Gastroesophageal sphincter (tissue), 4 donors: ENCODE results near the gene CCND1. TPM values are rescaled to one million over a fixed set of nuclear protein-coding genes. Genes with fewer than 3 reads are reported as not detected.

Source experiments
- ATAC-seq: fragments of 150-250 bp; one replicate; pipeline ENCODE4 v1.9.1; 2016; ENCODE audit warnings: mild to moderate bottlenecking, moderate library complexity
- H3K27ac ChIP-seq, 4 donors: fragments of 200-600 bp; sonication (generic) in 3 of 4; 1 replicate in 3 of 4; 2 replicates in 1 of 4; pipeline ENCODE4 v1.5.1; 2016 to 2019
- H3K27me3 ChIP-seq: fragments of 200-600 bp; sonication (generic); one replicate; pipeline ENCODE4 v1.5.1; 2019
- H3K36me3 ChIP-seq, 2 donors: fragments of 200-600 bp; sonication (generic); one replicate each; pipeline ENCODE4 v1.5.1; 2019; ENCODE audit warnings: control low read depth in 1 of 2
- H3K4me1 ChIP-seq, 3 donors: fragments of 200-600 bp; sonication (generic); 1 replicate in 2 of 3; 2 replicates in 1 of 3; pipeline ENCODE4 v1.5.1; 2016 to 2019; ENCODE audit warnings: control low read depth in 2 of 3
- H3K4me3 ChIP-seq, 2 donors: fragments of 200-600 bp; sonication (generic); one replicate each; pipeline ENCODE4 v1.5.1; 2019; ENCODE audit warnings: mild to moderate bottlenecking in 1 of 2, moderate library complexity in 1 of 2
- H3K9me3 ChIP-seq, 3 donors: fragments of 200-600 bp; sonication (generic); one replicate each; pipeline ENCODE4 v1.5.1; 2017 to 2019; ENCODE audit warnings: control low read depth in 2 of 3
- EP300 ChIP-seq: sonication (generic); formaldehyde crosslinking; IDR thresholded peaks from one replicate; pipeline ENCODE4 v1.6.1; 2017; ENCODE audit warnings: antibody characterized with exemption, mild to moderate bottlenecking
- POLR2A ChIP-seq, 2 donors: fragments of 450-650 bp; IDR thresholded peaks; one replicate each; pipeline ENCODE4 v1.6.1; 2017; ENCODE audit warnings: antibody characterized with exemption in 2 of 2, mild to moderate bottlenecking in 2 of 2, moderate library complexity in 1 of 2
- POLR2AphosphoS5 ChIP-seq: sonication (generic); formaldehyde crosslinking; IDR thresholded peaks from one replicate; pipeline ENCODE4 v1.6.1; 2017; ENCODE audit warnings: antibody characterized with exemption
- WGBS, 2 donors: methylation state at CpG; one replicate each; pipeline ENCODE4 v1.1.5; 2018; ENCODE audit warnings: low coverage in 1 of 2; 5-methylcytosine and 5-hydroxymethylcytosine counted together
- total RNA-seq, 4 donors: library from RNA; depleted of rRNA; stranded (reverse); fragments of >200 nt; gene quantifications; one replicate each; pipeline ENCODE4 v1.1.0, GENCODE V29; 2016
- TF ChIP-seq, protein P1 (sequence below), 4 experiments: fragments of 200-600 bp in 2 of 4; fragments of 450-650 bp in 2 of 4; sonication (generic) in 1 of 4; IDR thresholded peaks; one replicate each; pipeline ENCODE4 v1.5.1; 2017 to 2019; ENCODE audit warnings: antibody characterized with exemption in 4 of 4, mild to moderate bottlenecking in 2 of 4, moderate library complexity in 2 of 4

Gene CCND1
- total RNA-seq, 4 donors from 2014 or later = 24.1 to 110 (median 51.9) TPM

DNA sequence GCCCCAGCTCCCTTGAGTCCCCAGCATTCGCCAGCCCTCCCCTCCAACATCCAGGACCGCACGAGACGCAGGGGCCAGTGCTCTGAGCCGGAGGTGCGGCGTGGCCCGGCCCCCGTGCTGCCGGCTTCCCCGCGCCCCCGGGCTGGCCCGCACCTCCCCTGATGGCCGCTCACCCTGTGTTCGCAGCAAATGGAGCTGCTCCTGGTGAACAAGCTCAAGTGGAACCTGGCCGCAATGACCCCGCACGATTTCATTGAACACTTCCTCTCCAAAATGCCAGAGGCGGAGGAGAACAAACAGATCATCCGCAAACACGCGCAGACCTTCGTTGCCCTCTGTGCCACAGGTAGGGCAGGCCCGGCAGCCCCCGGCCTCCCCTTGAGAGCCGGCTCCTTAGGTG is 2.7 kb downstream of the CCND1 start:
- Histone ChIP-seq H3K4me1 (peaks cover 0 to 74% (median 34%) of the 10 kb centered on the region in 3 donors), H3K27ac (peak overlapping the region in 3 of 4 donors; percentile 89 to 96 (median 93)), H3K9me3 (no peaks in the 10 kb centered on the region), H3K4me3 (peak overlapping the region in 1 of 2 donors; percentile 63), H3K36me3 (peaks cover 0 to 22% of the 10 kb centered on the region in 2 donors), H3K27me3 (peaks cover 40% of the 10 kb centered on the region)
- WGBS, 2 donors = no CpG with 5 or more reads among the region's 27 CpGs
- no peak for ATAC-seq
- no peak for TF ChIP-seq POLR2AphosphoS5
- TF ChIP-seq, protein P1, sequence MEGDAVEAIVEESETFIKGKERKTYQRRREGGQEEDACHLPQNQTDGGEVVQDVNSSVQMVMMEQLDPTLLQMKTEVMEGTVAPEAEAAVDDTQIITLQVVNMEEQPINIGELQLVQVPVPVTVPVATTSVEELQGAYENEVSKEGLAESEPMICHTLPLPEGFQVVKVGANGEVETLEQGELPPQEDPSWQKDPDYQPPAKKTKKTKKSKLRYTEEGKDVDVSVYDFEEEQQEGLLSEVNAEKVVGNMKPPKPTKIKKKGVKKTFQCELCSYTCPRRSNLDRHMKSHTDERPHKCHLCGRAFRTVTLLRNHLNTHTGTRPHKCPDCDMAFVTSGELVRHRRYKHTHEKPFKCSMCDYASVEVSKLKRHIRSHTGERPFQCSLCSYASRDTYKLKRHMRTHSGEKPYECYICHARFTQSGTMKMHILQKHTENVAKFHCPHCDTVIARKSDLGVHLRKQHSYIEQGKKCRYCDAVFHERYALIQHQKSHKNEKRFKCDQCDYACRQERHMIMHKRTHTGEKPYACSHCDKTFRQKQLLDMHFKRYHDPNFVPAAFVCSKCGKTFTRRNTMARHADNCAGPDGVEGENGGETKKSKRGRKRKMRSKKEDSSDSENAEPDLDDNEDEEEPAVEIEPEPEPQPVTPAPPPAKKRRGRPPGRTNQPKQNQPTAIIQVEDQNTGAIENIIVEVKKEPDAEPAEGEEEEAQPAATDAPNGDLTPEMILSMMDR (IDR thresholded peaks at IDR 0.05) = no peak
- TF ChIP-seq POLR2A (IDR thresholded peaks at IDR 0.05) = no peak
- TF ChIP-seq EP300 = no peak

GRCh38 chr11:69644071-69644961 is 3.4 kb downstream of the CCND1 start:
- Histone ChIP-seq H3K4me3 (peak overlapping the region in 1 of 2 donors; percentile 63), H3K4me1 (peaks cover 0 to 67% (median 32%) of the 10 kb centered on the region in 3 donors), H3K36me3 (peaks cover 0 to 29% of the 10 kb centered on the region in 2 donors), H3K27ac (peak overlapping the region; percentile 23 to 96 (median 91)), H3K9me3 (no peaks in the 10 kb centered on the region), H3K27me3 (peaks cover 33% of the 10 kb centered on the region)
- ATAC-seq = peak; percentile 74
- 100% methylated on average over 1 of the region's 24 CpGs; no CpG with 5 or more reads in 1 of the 2 donors for WGBS, 2 donors
- TF ChIP-seq, protein P1 (IDR thresholded peaks at IDR 0.05) = peak in 3 of 4 experiments; percentile 59 to 67 (median 67)
- TF ChIP-seq EP300 = no peak
- peak; percentile 29 for TF ChIP-seq POLR2AphosphoS5

DNA sequence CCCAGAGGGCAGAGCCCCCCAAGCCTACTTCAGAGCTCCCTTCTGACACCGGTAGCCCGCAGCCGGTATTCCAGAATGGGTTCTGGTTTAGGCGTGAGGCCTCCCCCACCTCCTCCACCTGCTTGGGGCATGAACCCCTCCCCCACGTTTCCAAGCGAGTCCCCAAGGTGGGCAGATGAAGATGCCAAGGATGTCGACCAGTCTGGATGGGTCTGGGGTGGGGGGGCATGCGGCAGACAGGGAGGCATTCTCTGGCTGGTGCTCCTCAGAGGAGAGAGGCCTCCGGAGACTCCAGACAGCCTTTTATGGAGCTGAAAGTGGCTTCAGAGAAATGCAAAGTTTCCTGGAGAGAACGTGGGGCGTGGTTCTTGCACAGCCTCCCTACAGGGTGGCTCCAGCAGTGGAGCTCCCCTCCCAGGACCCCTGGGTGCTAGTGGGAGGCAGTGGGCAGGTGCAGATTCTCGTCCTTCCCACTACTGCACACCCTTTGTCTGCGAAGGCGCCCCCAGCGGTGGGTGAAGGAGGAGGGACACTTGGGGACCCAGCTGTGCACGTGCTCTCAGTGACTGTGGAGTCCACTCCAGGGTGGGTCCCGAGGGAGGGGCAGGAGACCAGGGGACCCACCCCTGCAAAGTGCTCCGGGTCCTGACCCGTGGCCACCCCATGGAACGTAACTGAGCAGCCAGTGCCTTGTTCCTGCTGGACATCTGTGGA is 4.2 kb downstream of the CCND1 start:
- Histone ChIP-seq H3K27me3 (peaks cover 25% of the 10 kb centered on the region), H3K9me3 (no peaks in the 10 kb centered on the region), H3K4me3 (no peak overlapping the region), H3K36me3 (peaks cover 0 to 37% of the 10 kb centered on the region in 2 donors), H3K27ac (peak overlapping the region; percentile 23 to 96 (median 91)), H3K4me1 (peaks cover 0 to 59% (median 26%) of the 10 kb centered on the region in 3 donors)
- WGBS, 2 donors = 14% methylated on average over 1 of the region's 20 CpGs; no CpG with 5 or more reads in 1 of the 2 donors
- TF ChIP-seq POLR2AphosphoS5 (no peak), POLR2A (IDR thresholded peaks at IDR 0.05) (no peak), EP300 (no peak)
- ATAC-seq = no peak

DNA sequence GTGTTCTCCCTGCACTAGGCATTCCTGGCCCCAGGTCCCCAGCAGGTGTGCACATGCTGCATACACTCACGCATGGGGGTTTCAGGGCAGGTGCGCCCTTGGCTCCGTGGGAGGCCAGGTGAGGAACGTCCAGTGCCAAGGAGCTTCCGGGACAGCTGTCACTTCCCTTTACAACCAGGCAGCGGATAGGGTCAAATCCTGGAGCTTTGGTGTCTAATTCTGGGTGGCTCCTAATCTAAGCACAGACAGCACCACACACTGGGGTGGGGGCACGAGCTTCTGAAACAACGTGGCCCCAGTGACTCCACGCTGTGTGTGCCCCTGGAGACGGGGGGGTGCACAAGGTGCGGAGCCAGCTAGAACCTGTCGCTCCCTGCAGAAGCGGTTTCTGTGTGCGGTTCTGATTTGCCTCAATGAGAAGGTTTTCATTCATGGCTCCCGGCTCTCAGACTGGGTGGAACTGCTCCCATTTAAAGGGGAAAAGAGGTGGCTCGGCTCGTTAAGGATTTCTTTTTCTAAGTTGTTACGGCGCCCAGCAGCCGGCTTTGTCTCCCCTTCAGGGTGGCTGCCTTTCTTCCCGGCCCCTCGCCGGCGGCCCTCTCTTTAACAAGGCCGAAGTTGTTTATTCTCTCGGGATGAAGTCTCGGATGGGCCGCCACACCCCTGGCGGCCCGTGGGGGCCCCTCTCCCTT is 5.0 kb downstream of the CCND1 start:
- TF ChIP-seq POLR2AphosphoS5 = no peak
- no peak for TF ChIP-seq EP300
- TF ChIP-seq, protein P1 (IDR thresholded peaks at IDR 0.05) = no peak
- no peak for TF ChIP-seq POLR2A (IDR thresholded peaks at IDR 0.05)
- Histone ChIP-seq H3K27me3 (peaks cover 17% of the 10 kb centered on the region), H3K27ac (peak overlapping the region in 3 of 4 donors; percentile 89 to 96 (median 93))

More for the DNA sequence above, 5.0 kb downstream of the CCND1 start:
- H3K4me1 ChIP-seq = peaks cover 0 to 51% (median 19%) of the 10 kb centered on the region in 3 donors
- no peaks in the 10 kb centered on the region for H3K9me3 ChIP-seq
- H3K36me3 ChIP-seq = peaks cover 0 to 45% of the 10 kb centered on the region in 2 donors
- WGBS, 2 donors = 58 to 76% methylated on average over 9 of the region's 30 CpGs
- no peak overlapping the region for H3K4me3 ChIP-seq
- no peak for ATAC-seq
